Neural cell (in vitro differentiated cells): Measurements from ENCODE around the gene TCEA3.

Experiments used
- CTCF ChIP-seq: fragments of 450-650 bp; IDR thresholded peaks from 2 replicates; pipeline ENCODE4 v1.5.1; 2014; ENCODE audit warnings: antibody characterized with exemption, mild to moderate bottlenecking, moderate library complexity; ENCODE audit not compliant: poor library complexity, severe bottlenecking
- EP300 ChIP-seq: fragments of 450-650 bp; conservative IDR thresholded peaks from 2 replicates; pipeline ENCODE4 v1.6.1; 2014; ENCODE audit warnings: antibody characterized with exemption, mild to moderate bottlenecking, moderate library complexity; ENCODE audit not compliant: poor library complexity, severe bottlenecking
- RAD21 ChIP-seq: fragments of 450-650 bp; conservative IDR thresholded peaks from 2 replicates; pipeline ENCODE4 v1.6.1; 2014; ENCODE audit warnings: antibody characterized with exemption, mild to moderate bottlenecking, moderate library complexity
- REST ChIP-seq: IDR thresholded peaks from 2 replicates; pipeline ENCODE4 v1.6.1; 2012; ENCODE audit warnings: borderline replicate concordance

GRCh38 chr1:23463286-23463685, 38.7 kb upstream of the TCEA3 start:
- TF ChIP-seq EP300: no peak
- TF ChIP-seq REST: no peak
- no peak for TF ChIP-seq CTCF
- TF ChIP-seq RAD21: no peak
